Right ventricle myocardium inferior (tissue), 1 donor: ENCODE data around the gene KLF16. TPM values are rescaled to one million over a fixed set of nuclear protein-coding genes. Genes with fewer than 3 reads are reported as not detected.
"Not testable (repeated sequence)": the region's sequence is repeated elsewhere in the genome, so short reads cannot be mapped to it uniquely, and the experiment has no call there.

ENCODE experiments used
- ATAC-seq: fragments of 200-7000 bp; cut with Tn5 transposase; one replicate; pipeline ENCODE4 v1.9.1; 2020; ENCODE audit warnings: mild to moderate bottlenecking, moderate library complexity
- DNase-seq: peaks from one replicate; pipeline ENCODE4 v3.0.0; 2021; ENCODE audit errors: missing footprints
- intact Hi-C: fragments of 100-400 bp; cut with DNase I; formaldehyde crosslinking; loops from one replicate; pipeline ENCODE4 v1.11.0; 2022
- total RNA-seq: library from RNA; stranded (reverse); fragmentation: NEBNext Ultra II Directional; extraction: Animal tissue kit (Norgen Biotek cat#: 25700); gene quantifications from one replicate; pipeline ENCODE4 v1.2.1, GENCODE V29; 2021
- donor health status: DM: no; HTN: yes; CAD: no; lungs with severe emphysema.

Gene KLF16
- total RNA-seq, 1 donor from 2014 or later: 11.0 TPM

- peak; percentile 96 for ATAC-seq
- intact Hi-C loops: not testable (repeated sequence)
Observed at GRCh38 chr19:1885398-1886119, 22.2 kb upstream of the KLF16 start, which contains the start of gene ABHD17A. ABHD17A (minus strand) TSS chr19:1885496; CDS start chr19:1881566, 3,930 bp downstream.

GRCh38 chr19:1884719-1885334 lies 21.4 kb upstream of the KLF16 start:
- peak; percentile 60 for DNase-seq
- intact Hi-C loops: no loop called here
- ATAC-seq: no peak

More at GRCh38 chr19:1885398-1886119, 22.2 kb upstream of the KLF16 start, which contains the start of gene ABHD17A:
- DNase-seq: peak; percentile 97

- intact Hi-C loops: no loop called here
- DNase-seq (no peak), ATAC-seq (no peak)
Observed at GRCh38 chr19:1884291-1884718, 20.9 kb upstream of the KLF16 start.

DNA sequence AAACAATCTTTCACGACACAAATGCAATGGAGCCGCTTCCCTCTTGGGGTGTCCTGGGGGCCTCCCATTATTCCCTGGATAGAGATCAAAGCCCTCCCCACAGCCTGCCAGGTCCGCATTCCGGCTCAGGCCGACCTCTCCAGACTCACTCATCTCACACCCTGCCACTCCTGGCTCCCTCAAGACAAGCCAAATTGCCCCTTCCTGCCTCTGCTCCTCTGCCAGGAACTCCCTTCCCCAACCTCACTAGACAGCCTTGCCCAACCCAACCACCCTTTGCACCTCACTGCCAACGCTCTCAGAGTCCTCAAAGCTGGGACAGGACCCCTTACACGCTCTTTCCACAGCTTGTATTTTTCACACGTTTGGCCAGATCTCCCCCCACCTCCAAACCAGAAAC lies 20.4 kb upstream of the KLF16 start:
- intact Hi-C loops: no loop called here
- peak; percentile 7 for DNase-seq
- no peak for ATAC-seq

DNA sequence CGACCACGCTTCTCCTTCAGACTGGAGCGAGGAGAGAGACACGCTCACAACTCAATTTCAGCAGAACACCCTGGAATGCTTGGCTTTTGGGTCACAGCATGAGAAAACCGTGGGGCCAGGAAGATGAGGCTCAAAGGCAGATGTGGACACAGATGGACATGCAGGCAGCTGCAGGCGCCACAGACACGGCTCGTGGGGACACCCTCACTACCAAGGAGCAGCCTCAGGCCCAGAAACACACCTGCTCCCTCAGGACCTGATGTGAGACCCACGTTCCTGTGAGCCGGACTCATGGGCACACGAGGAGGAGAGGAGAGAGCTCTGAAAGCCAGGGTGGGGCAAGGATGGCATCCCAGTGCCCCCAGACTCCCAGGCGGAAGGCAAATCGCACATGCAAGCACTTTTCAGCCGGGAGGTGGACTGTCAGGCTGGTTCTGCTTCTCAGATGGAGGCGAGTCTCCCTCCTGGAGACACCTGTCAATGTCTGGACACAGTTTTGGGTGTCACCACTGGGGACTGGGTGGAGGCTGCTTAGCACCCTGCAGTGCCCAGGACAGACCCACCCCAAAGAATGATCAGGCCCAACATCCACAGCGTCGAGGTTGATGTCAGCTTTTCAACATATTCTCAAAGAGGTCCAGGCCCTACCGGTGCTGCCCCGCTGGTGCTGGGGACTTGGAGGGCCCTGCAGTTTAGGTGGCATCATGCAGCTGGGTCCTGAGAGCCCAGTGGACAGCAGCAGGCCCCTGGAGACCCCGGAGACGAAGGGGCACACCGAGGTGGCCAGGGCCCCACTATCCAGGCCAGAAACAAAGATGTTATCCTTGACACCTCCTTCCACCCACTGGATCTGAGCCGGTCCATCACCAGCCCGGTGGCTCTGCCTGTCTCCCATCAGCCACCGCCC lies 19.7 kb upstream of the KLF16 start:
- peak; percentile 56 for DNase-seq
- no peak for ATAC-seq
- intact Hi-C loops: no loop called here

DNA sequence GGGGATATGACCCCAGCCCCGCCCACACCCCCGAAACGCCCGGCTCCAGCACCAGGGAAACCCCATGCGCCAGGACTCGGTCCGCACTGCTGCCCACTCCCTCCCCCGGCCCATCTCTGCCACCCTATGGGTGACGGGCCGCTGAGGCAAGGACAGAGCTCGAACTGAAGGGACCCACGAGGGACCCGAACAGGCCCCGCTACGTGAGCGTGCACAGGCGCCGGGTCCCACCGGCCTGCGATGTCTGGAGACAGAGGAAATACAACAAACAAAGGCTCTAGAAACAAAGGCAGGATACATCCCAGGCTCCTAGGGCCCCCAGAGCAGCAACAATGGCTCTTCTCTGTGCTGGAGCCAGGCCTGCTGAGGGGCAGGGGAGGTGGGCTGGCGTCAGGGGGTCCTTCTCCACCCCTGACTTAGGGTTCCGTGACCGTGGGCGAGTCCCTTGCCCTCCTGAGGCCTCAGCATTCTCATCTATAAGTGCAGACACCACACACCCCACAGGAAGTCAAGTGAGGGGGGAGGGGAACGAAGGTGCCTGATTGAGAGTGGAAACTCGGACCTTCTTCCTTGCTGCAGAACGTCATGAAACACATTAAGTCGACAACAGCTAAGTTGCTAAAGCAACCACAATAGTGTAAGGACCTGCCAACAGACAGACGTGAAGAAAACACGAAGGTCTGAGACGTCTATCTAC lies 18.9 kb upstream of the KLF16 start:
- intact Hi-C loops: no loop called here
- ATAC-seq: no peak
- DNase-seq: peak; percentile 57

GRCh38 chr19:1881393-1882088 lies 18.2 kb upstream of the KLF16 start:
- peak; percentile 58 for DNase-seq
- ATAC-seq, intact Hi-C loops: not testable (repeated sequence)

- intact Hi-C loops: no loop called here
Observed at GRCh38 chr19:1880611-1881392, 17.4 kb upstream of the KLF16 start.

DNA sequence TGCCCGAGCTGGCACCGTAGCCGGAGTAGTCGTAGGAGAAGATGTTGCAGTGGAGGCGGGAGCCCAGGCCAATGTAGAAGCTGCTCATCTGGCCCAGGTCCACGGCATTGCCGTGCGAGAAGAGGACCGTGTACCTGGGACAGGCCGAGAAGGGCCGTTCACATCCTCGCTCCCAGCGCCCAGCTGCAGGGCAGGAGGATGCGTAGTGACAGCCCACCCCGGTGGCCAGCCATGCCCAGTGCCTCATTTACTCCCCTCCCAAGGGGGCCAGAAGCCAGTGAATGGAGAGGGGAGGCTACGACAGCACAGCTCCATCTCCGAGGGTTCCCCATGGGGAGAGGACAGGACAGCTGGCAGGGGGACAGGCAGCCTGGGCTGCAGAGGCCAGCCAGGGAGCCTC lies 16.6 kb upstream of the KLF16 start:
- DNase-seq: peak; percentile 39
- ATAC-seq, intact Hi-C loops: not testable (repeated sequence)

More at GRCh38 chr19:1880611-1881392, 17.4 kb upstream of the KLF16 start:
- DNase-seq (peak; percentile 65), ATAC-seq (no peak)

GRCh38 chr19:1878583-1878982 lies 15.2 kb upstream of the KLF16 start:
- DNase-seq: peak; percentile 47
- ATAC-seq, intact Hi-C loops: not testable (repeated sequence)

- intact Hi-C loops, ATAC-seq, DNase-seq: not testable (repeated sequence)
Observed at GRCh38 chr19:1877280-1877660, 13.9 kb upstream of the KLF16 start.

DNA sequence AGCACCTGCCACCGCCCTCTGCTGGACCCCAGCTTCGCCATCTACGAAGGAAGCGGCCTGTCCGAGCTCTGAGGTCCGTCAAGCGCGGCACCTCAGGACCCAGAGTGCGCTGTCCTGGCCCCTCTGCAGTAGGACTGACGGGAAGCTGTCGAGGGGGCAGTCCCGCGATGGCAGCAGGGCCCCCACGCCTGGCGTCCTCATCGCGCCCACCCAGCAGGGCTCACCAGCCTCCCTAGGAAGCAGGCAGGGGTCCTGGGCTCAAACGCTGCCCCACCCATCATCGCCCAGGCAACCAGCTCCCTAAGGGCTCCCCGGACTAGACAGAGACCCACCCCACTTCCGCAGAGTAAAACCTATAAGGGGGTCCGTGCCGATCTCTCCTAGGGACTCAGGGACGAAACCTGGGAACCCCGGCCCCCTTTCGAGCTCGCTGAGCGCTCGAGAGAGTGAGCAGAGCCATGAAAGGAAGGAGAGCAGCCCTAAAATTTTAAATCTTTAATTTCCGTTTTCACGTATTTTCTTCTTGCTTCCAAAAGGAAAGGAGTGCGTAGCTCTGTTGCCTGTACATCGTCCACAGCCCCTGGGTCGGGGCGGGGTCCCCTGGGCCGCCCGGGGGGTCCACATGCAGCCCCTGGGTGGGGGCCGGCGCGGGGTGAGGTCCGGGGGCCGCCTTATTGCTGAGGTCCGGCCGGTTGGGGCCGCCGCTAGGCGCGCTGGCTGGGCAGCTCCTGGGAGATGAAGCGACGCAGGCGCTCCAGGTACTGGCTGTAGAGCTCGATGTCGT lies 13.3 kb upstream of the KLF16 start:
- intact Hi-C loops, DNase-seq: not testable (repeated sequence)
- ATAC-seq: peak; percentile 22

DNA sequence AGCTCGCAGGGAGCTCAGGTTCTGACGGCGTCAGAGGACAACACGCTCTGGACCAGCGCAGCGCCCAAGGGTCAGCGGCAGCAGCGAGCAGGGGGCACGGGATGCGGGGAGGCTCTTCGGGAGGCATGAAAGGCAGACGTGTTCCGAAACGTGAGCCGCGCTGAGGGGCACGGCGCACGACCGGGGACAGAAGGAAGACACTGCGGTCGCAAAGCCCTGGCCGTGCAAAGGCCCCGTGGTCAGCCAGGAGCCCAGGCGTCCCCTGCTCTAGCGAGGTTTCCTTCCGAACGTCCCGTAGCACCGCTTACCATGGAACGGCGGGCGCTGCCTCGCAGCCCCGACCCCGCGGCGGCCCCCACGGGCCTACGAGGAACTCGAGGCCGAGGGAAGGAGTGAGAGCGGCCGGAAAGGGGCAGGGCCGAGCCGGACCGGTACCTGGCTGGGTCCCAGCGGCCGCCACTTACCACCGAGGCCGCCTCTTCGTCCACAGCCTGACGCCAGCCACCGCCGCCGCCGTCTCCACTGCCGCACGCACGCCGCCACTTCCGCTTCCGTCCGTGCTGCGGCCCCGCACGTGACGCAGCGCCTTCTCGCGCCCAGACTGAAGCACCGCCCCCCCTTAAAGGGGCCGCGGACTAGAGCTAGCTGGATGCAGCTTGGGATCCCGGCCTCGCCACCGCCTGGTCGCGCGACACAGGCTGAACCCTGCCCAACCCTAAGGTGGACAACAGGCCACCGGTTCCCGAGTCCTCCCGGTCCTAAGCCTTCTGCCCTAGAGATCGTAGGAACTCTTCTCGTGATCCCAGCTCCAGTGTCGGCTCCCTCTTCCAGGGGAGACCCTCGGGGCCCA lies 12.5 kb upstream of the KLF16 start:
- ATAC-seq (peak; percentile 95), DNase-seq (peak; percentile 97)
- intact Hi-C loops: no loop called here

DNA sequence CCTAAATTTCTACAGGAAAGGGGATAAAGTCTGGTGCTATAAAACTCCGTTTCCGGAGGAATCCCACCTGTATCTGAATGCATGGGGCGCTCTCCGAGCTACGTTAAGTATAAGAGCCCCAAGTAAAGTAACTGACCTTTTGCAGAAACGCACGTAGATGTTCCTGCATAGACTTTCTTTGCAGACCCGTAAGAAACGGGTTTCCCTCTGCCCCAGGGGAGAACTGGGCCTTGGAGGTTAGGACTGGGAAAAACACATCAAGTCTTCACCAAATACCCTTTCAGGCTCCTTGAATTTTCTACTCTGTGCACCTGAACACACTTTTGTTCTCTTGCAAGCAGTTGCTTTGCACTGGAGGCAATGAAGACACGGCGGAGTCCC lies 11.9 kb upstream of the KLF16 start:
- intact Hi-C loops, DNase-seq, ATAC-seq: not testable (repeated sequence)

GRCh38 chr19:1874554-1875185 lies 11.3 kb upstream of the KLF16 start:
- DNase-seq (no peak), ATAC-seq (no peak)
- intact Hi-C loops: no loop called here
